Transverse colon (tissue), 4 donors: ENCODE data around the gene AKAP13. TPM values are rescaled to one million over a fixed set of nuclear protein-coding genes. Genes with fewer than 3 reads are reported as not detected.
A peak's percentile ranks its signal among the peaks of the same experiment; 100 is the strongest.

ENCODE experiments used
- DNase-seq: peaks from one replicate; pipeline ENCODE4 v3.0.0-alpha.2; 2019
- H3K27ac ChIP-seq, 4 donors: fragments of 200-600 bp; sonication (generic); 2 replicates each; pipeline ENCODE4 v1.5.1; 2016 to 2018; ENCODE audit warnings: inconsistent platforms in 4 of 4
- H3K27me3 ChIP-seq: fragments of 200-600 bp; sonication (generic); 2 replicates; pipeline ENCODE4 v1.5.1; 2017; ENCODE audit warnings: inconsistent platforms
- H3K36me3 ChIP-seq, 4 donors: fragments of 200-600 bp; sonication (generic); 2 replicates each; pipeline ENCODE4 v1.5.1; 2017 to 2019; ENCODE audit warnings: inconsistent platforms in 4 of 4
- H3K4me1 ChIP-seq, 4 donors: fragments of 200-600 bp; sonication (generic); 2 replicates each; pipeline ENCODE4 v1.5.1; 2017 to 2020; ENCODE audit warnings: inconsistent platforms in 4 of 4
- H3K4me3 ChIP-seq, 4 donors: fragments of 200-600 bp; sonication (generic); 1 replicate in 1 of 4; 2 replicates in 3 of 4; pipeline versions ENCODE4 v1.5.1 to v1.6.1; 2017 to 2019; ENCODE audit warnings: inconsistent platforms in 4 of 4
- H3K9me3 ChIP-seq, 2 donors: fragments of 200-600 bp; sonication (generic); 2 replicates each; pipeline ENCODE4 v1.5.1; 2017 to 2019; ENCODE audit warnings: inconsistent platforms in 2 of 2
- CTCF ChIP-seq, 5 experiments: fragments of 200-600 bp in 3 of 5; fragments of 450-650 bp in 2 of 5; sonication (generic) in 3 of 5; IDR thresholded peaks; 1 replicate in 2 of 5; 2 replicates in 3 of 5; pipeline ENCODE4 v1.5.1; 2016 to 2017; ENCODE audit warnings: antibody characterized with exemption in 5 of 5, inconsistent platforms in 3 of 5, mild to moderate bottlenecking in 2 of 5, moderate library complexity in 1 of 5
- EP300 ChIP-seq: sonication (generic); formaldehyde crosslinking; IDR thresholded peaks from one replicate; pipeline ENCODE4 v1.6.1; 2017; ENCODE audit warnings: antibody characterized with exemption, low read depth
- POLR2A ChIP-seq: fragments of 450-650 bp; IDR thresholded peaks from one replicate; pipeline ENCODE4 v1.6.1; 2016; ENCODE audit warnings: antibody characterized with exemption, mild to moderate bottlenecking, moderate library complexity
- POLR2AphosphoS5 ChIP-seq, 3 donors: sonication (generic); formaldehyde crosslinking; IDR thresholded peaks; one replicate each; pipeline ENCODE4 v1.6.1; 2016; ENCODE audit warnings: antibody characterized with exemption in 3 of 3
- WGBS, 2 donors: methylation state at CpG; one replicate each; pipeline ENCODE4 v1.1.5; 2018; ENCODE audit warnings: low coverage in 1 of 2; 5-methylcytosine and 5-hydroxymethylcytosine counted together
- in situ Hi-C, 4 donors: fragments of 200-750 bp; cut with MboI; loops; one replicate each; pipeline versions ENCODE4 v1.15.0 to v1.15.1; 2017; ENCODE audit warnings: low sequenced_read_pairs in 3 of 4, low pct_ligation_motif_present in 1 of 4, low pct_unique_long_range_greater_than_20kb in 1 of 4
- intact Hi-C: fragments of 100-400 bp; cut with DNase I; formaldehyde crosslinking; loops from one replicate; pipeline ENCODE4 v1.15.1; 2023; ENCODE audit warnings: low total_unique reads
- total RNA-seq, 4 donors: library from RNA; depleted of rRNA; stranded (reverse); fragments of >200 nt; gene quantifications; one replicate each; pipeline ENCODE4 v1.1.0, GENCODE V29; 2016

AKAP13 gene
- total RNA-seq, 4 donors from 2014 or later = 206 to 291 (median 214) TPM

- intact Hi-C loops (no loop called here), in situ Hi-C loops (no loop called here)
- no peaks in the 10 kb centered on the region for H3K36me3 ChIP-seq
- H3K27ac ChIP-seq = peak overlapping the region; percentile 63 to 69 (median 66)
- H3K4me3 ChIP-seq = no peak overlapping the region
- WGBS, 2 donors = 51 to 67% methylated on average over 4 to 5 of the region's 5 CpGs
- no peak for TF ChIP-seq POLR2A
- TF ChIP-seq POLR2AphosphoS5 (IDR thresholded peaks at IDR 0.05) = no peak
- no peak for TF ChIP-seq CTCF (IDR thresholded peaks at IDR 0.05)
- TF ChIP-seq EP300 = no peak
- no peaks in the 10 kb centered on the region for H3K27me3 ChIP-seq
- DNase-seq = no peak
- no peaks in the 10 kb centered on the region for H3K9me3 ChIP-seq
- H3K4me1 ChIP-seq = peaks cover 10 to 63% (median 22%) of the 10 kb centered on the region in 4 donors
Measured at GRCh38 chr15:85427286-85428028, 47.1 kb downstream of the AKAP13 start.

- Histone ChIP-seq H3K27ac (no peak overlapping the region), H3K9me3 (no peaks in the 10 kb centered on the region), H3K4me3 (no peak overlapping the region), H3K36me3 (no peaks in the 10 kb centered on the region), H3K27me3 (no peaks in the 10 kb centered on the region), H3K4me1 (peaks cover 10 to 56% (median 20%) of the 10 kb centered on the region in 4 donors)
- 95 to 98% methylated on average over 3 of the region's 3 CpGs for WGBS, 2 donors
- in situ Hi-C loops (no loop called here), intact Hi-C loops (no loop called here)
- no peak for DNase-seq
- TF ChIP-seq POLR2AphosphoS5 (IDR thresholded peaks at IDR 0.05) = no peak
- TF ChIP-seq EP300 = no peak
- no peak for TF ChIP-seq POLR2A
- no peak for TF ChIP-seq CTCF (IDR thresholded peaks at IDR 0.05)
Measured at GRCh38 chr15:85429522-85429921, 49.1 kb downstream of the AKAP13 start.

- Histone ChIP-seq H3K27ac (no peak overlapping the region), H3K4me1 (peaks cover 10 to 53% (median 20%) of the 10 kb centered on the region in 4 donors), H3K9me3 (no peaks in the 10 kb centered on the region), H3K36me3 (no peaks in the 10 kb centered on the region), H3K27me3 (no peaks in the 10 kb centered on the region), H3K4me3 (no peak overlapping the region)
- no peak for DNase-seq
- WGBS, 2 donors = 78 to 86% methylated on average over 4 to 6 of the region's 6 CpGs
- in situ Hi-C loops = no loop called here
- no peak for TF ChIP-seq POLR2AphosphoS5 (IDR thresholded peaks at IDR 0.05)
- no peak for TF ChIP-seq POLR2A
- no peak for TF ChIP-seq CTCF (IDR thresholded peaks at IDR 0.05)
- TF ChIP-seq EP300 = no peak
- intact Hi-C loops = no loop called here
Measured at GRCh38 chr15:85430406-85431204, 50.2 kb downstream of the AKAP13 start.

GRCh38 chr15:85439996-85440395 lies 59.6 kb downstream of the AKAP13 start:
- TF ChIP-seq POLR2A (no peak), CTCF (IDR thresholded peaks at IDR 0.05) (no peak), POLR2AphosphoS5 (IDR thresholded peaks at IDR 0.05) (no peak), EP300 (no peak)
- in situ Hi-C loops = no loop called here
- no peaks in the 10 kb centered on the region for H3K9me3 ChIP-seq
- no peak for DNase-seq
- peak overlapping the region in 1 of 4 donors; percentile 26 for H3K27ac ChIP-seq
- intact Hi-C loops = no loop called here
- H3K4me1 ChIP-seq = peaks cover 20 to 45% (median 27%) of the 10 kb centered on the region in 4 donors
- no peaks in the 10 kb centered on the region for H3K36me3 ChIP-seq
- H3K4me3 ChIP-seq = no peak overlapping the region
- no peaks in the 10 kb centered on the region for H3K27me3 ChIP-seq
